Measurements from ENCODE around the gene DPEP2.
"Not testable (repeated sequence)": the region's sequence is repeated elsewhere in the genome, so short reads cannot be mapped to it uniquely, and the experiment has no call there.

Gene DPEP2

GRCh38 chr16:67998779-67999688 is at the start of gene DPEP2:
Gene DPEP2 (minus strand): TSS chr16:67999484. CDS start chr16:67993212, 6,272 bp downstream.
- H3K4me3 ChIP-seq, result peak within 1 kb of the TSS in 7 of 10 experiments; percentile 1 to 48 (median 46); a peak in 12 of 20 replicates

GRCh38 chr16:68047987-68048386 is 48.7 kb upstream of the DPEP2 start:
- Histone ChIP-seq H3K27me3 (no peaks in the 10 kb centered on the region), H3K4me2 (no peak overlapping the region), H3K4me3 (no peak overlapping the region), H3K36me3 (peaks cover 57 to 96% (median 78%) of the 10 kb centered on the region in 11 experiments), H3K27ac (no peak overlapping the region), H4K20me1 (peaks cover 0 to 5% (median 0%) of the 10 kb centered on the region in 11 experiments; a peak in 1 of 22 replicates), H3K9me3 (replicated peaks in 1 of 11) (no peaks in the 10 kb centered on the region), H3K9ac (no peak overlapping the region), H3K4me1 (no peaks in the 10 kb centered on the region)
- no peak for TF ChIP-seq Cebpa-rat (IDR thresholded peaks at IDR 0.05)

More at GRCh38 chr16:67998779-67999688, at the start of gene DPEP2:
- Histone ChIP-seq H3K27ac (peak within 1 kb of the TSS; percentile 25 to 87 (median 79); a peak in 19 of 22 replicates), H3K4me1 (peaks cover 31 to 84% (median 47%) of the 10 kb centered on the region in 10 experiments), H3K4me2 (peak within 1 kb of the TSS; percentile 48 to 92 (median 77)), H3K9ac (peak within 1 kb of the TSS; percentile 3 to 79 (median 67); a peak in 17 of 22 replicates), H3K9me3 (replicated peaks in 1 of 11) (peaks cover 0 to 12% (median 9%) of the 10 kb centered on the region in 11 experiments; a peak in 14 of 22 replicates)
- not testable (repeated sequence) for H3K36me3 ChIP-seq, H3K27me3 ChIP-seq, H4K20me1 ChIP-seq

GRCh38 chr16:68046106-68046505 is 46.8 kb upstream of the DPEP2 start:
- Histone ChIP-seq H4K20me1 (peaks cover 0 to 5% (median 0%) of the 10 kb centered on the region in 11 experiments; a peak in 1 of 22 replicates), H3K4me2 (no peak overlapping the region), H3K36me3 (peaks cover 53 to 96% (median 77%) of the 10 kb centered on the region in 11 experiments), H3K9ac (no peak overlapping the region), H3K4me1 (no peaks in the 10 kb centered on the region), H3K9me3 (replicated peaks in 1 of 11) (no peaks in the 10 kb centered on the region), H3K27ac (no peak overlapping the region), H3K27me3 (no peaks in the 10 kb centered on the region), H3K4me3 (no peak overlapping the region)
- TF ChIP-seq Cebpa-rat (IDR thresholded peaks at IDR 0.05), result no peak

GRCh38 chr16:68041783-68042182 is 42.5 kb upstream of the DPEP2 start:
- Histone ChIP-seq H3K27ac (no peak overlapping the region), H3K9me3 (replicated peaks in 1 of 11) (no peaks in the 10 kb centered on the region), H3K4me1 (peaks cover 0 to 36% (median 9%) of the 10 kb centered on the region in 10 experiments; a peak in 12 of 20 replicates), H3K27me3 (no peaks in the 10 kb centered on the region), H3K9ac (no peak overlapping the region), H4K20me1 (peaks cover 0 to 5% (median 0%) of the 10 kb centered on the region in 11 experiments; a peak in 2 of 22 replicates), H3K4me2 (no peak overlapping the region), H3K36me3 (peaks cover 22 to 92% (median 65%) of the 10 kb centered on the region in 11 experiments; a peak in 21 of 22 replicates), H3K4me3 (no peak overlapping the region)
- TF ChIP-seq Cebpa-rat (IDR thresholded peaks at IDR 0.05), result no peak

GRCh38 chr16:68040506-68041288 is 41.4 kb upstream of the DPEP2 start:
- Histone ChIP-seq H3K9ac (peak overlapping the region in 2 of 11 experiments; percentile 33 to 37; a peak in 1 of 22 replicates), H4K20me1 (peaks cover 0 to 5% (median 0%) of the 10 kb centered on the region in 11 experiments; a peak in 2 of 22 replicates), H3K4me3 (no peak overlapping the region), H3K4me1 (peaks cover 0 to 37% (median 9%) of the 10 kb centered on the region in 10 experiments; a peak in 12 of 20 replicates), H3K4me2 (peak overlapping the region in 2 of 11 experiments; percentile 25 to 32; a peak in 1 of 22 replicates), H3K9me3 (replicated peaks in 1 of 11) (no peaks in the 10 kb centered on the region), H3K27ac (no peak overlapping the region), H3K36me3 (peaks cover 16 to 91% (median 60%) of the 10 kb centered on the region in 11 experiments; a peak in 21 of 22 replicates), H3K27me3 (no peaks in the 10 kb centered on the region)
- no peak for TF ChIP-seq Cebpa-rat (IDR thresholded peaks at IDR 0.05)

GRCh38 chr16:68037841-68038597 is 38.7 kb upstream of the DPEP2 start:
- Histone ChIP-seq H3K9ac (peak overlapping the region in 4 of 11 experiments; percentile 3 to 47 (median 24); a peak in 4 of 22 replicates), H3K27me3 (no peaks in the 10 kb centered on the region), H3K27ac (peak overlapping the region in 5 of 11 experiments; percentile 19 to 68 (median 59); a peak in 10 of 22 replicates), H3K4me2 (peak overlapping the region in 5 of 11 experiments; percentile 38 to 81 (median 68); a peak in 9 of 22 replicates), H3K36me3 (peaks cover 6 to 65% (median 44%) of the 10 kb centered on the region in 11 experiments; a peak in 21 of 22 replicates), H4K20me1 (no peaks in the 10 kb centered on the region; a peak in 2 of 22 replicates), H3K9me3 (replicated peaks in 1 of 11) (no peaks in the 10 kb centered on the region), H3K4me1 (peaks cover 0 to 37% (median 9%) of the 10 kb centered on the region in 10 experiments; a peak in 12 of 20 replicates), H3K4me3 (peak overlapping the region in 1 of 10 experiments; percentile 12; a peak in 1 of 20 replicates)
- TF ChIP-seq Cebpa-rat (IDR thresholded peaks at IDR 0.05), result no peak

GRCh38 chr16:68035227-68035626 is 35.9 kb upstream of the DPEP2 start:
- H3K36me3 ChIP-seq, result peaks cover 23 to 62% (median 43%) of the 10 kb centered on the region in 11 experiments; a peak in 21 of 22 replicates
- H3K9ac ChIP-seq, result no peak overlapping the region
- H3K27me3 ChIP-seq, result no peaks in the 10 kb centered on the region
- no peaks in the 10 kb centered on the region for H3K9me3 ChIP-seq (replicated peaks in 1 of 11)
- no peak overlapping the region for H3K27ac ChIP-seq
- no peak for TF ChIP-seq Cebpa-rat (IDR thresholded peaks at IDR 0.05)
- no peaks in the 10 kb centered on the region; a peak in 1 of 22 replicates for H4K20me1 ChIP-seq
- no peak overlapping the region for H3K4me2 ChIP-seq
- H3K4me1 ChIP-seq, result peaks cover 0 to 34% (median 9%) of the 10 kb centered on the region in 10 experiments; a peak in 12 of 20 replicates
- no peak overlapping the region for H3K4me3 ChIP-seq

- TF ChIP-seq Cebpa-rat (IDR thresholded peaks at IDR 0.05), result no peak
- Histone ChIP-seq H3K9me3 (replicated peaks in 1 of 11) (no peaks in the 10 kb centered on the region), H3K9ac (no peak overlapping the region), H3K27me3 (no peaks in the 10 kb centered on the region), H4K20me1 (no peaks in the 10 kb centered on the region), H3K36me3 (peaks cover 29 to 62% (median 42%) of the 10 kb centered on the region in 11 experiments), H3K4me2 (no peak overlapping the region), H3K27ac (no peak overlapping the region), H3K4me3 (no peak overlapping the region), H3K4me1 (peaks cover 0 to 14% (median 8%) of the 10 kb centered on the region in 10 experiments; a peak in 12 of 20 replicates)
These were observed 33.8 kb upstream of the DPEP2 start for GRCh38 chr16:68033101-68033500.
